Muscle layer of colon (tissue), 2 donors: ENCODE results near the gene RASSF6.
"Not testable (repeated sequence)": the region's sequence is repeated elsewhere in the genome, so short reads cannot be mapped to it uniquely, and the experiment has no call there.

ENCODE experiments used
- H3K27ac ChIP-seq: one replicate; pipeline ENCODE4 v1.7.0; 2013; ENCODE audit warnings: low read depth, mild to moderate bottlenecking, low read length, moderate library complexity
- H3K27me3 ChIP-seq, 2 donors: one replicate each; pipeline ENCODE4 v1.7.0; 2013; ENCODE audit warnings: low read length in 2 of 2, mild to moderate bottlenecking in 2 of 2; ENCODE audit not compliant: insufficient read depth in 2 of 2, control insufficient read depth in 1 of 2
- H3K36me3 ChIP-seq: one replicate; pipeline ENCODE4 v1.7.0; 2013; ENCODE audit warnings: mild to moderate bottlenecking, low read length; ENCODE audit not compliant: insufficient read depth
- H3K4me1 ChIP-seq: one replicate; pipeline ENCODE4 v1.7.0; 2013; ENCODE audit warnings: mild to moderate bottlenecking, low read length; ENCODE audit not compliant: insufficient read depth
- H3K4me3 ChIP-seq, 2 donors: one replicate each; pipeline ENCODE4 v1.7.0; 2013; ENCODE audit warnings: low read length in 2 of 2, low read depth in 1 of 2, mild to moderate bottlenecking in 1 of 2, moderate library complexity in 1 of 2
- H3K9ac ChIP-seq: one replicate; pipeline ENCODE4 v1.7.0; 2013; ENCODE audit warnings: low read length
- H3K9me3 ChIP-seq: one replicate; pipeline ENCODE4 v1.7.0; 2013; ENCODE audit warnings: mild to moderate bottlenecking, low read length
- donor health status: abdominal sarcoma.
- donor health status: Adenocarcinoma of cecum.

Gene RASSF6

DNA sequence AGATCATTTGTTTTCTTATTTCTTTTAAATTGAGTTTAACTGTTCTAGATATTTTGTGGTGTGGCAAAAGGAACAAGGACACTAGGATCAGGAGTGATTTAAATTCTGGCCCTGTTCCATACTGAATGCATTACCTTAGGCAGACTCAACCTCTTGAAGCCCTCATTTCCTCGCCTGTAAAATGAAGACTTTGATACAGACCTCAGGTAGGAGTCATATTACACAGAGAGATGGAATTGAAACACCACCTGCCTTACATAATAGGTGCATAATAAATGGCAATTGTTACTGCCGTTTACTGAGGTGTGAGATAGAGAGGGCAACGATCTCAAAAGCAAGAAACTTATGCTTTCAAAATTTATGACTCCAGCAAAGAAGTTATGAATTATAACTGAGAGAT is 28.2 kb upstream of the RASSF6 start:
- Histone ChIP-seq H3K9ac (no peak overlapping the region), H3K9me3 (no peaks in the 10 kb centered on the region), H3K4me3 (no peak overlapping the region), H3K36me3 (no peaks in the 10 kb centered on the region), H3K4me1 (no peaks in the 10 kb centered on the region), H3K27me3 (no peaks in the 10 kb centered on the region), H3K27ac (no peak overlapping the region)

- Histone ChIP-seq H3K27me3 (no peaks in the 10 kb centered on the region), H3K9me3 (no peaks in the 10 kb centered on the region), H3K4me1 (no peaks in the 10 kb centered on the region), H3K9ac (no peak overlapping the region), H3K27ac (no peak overlapping the region), H3K36me3 (no peaks in the 10 kb centered on the region), H3K4me3 (no peak overlapping the region)
Observed at GRCh38 chr4:73646117-73646516, 25.9 kb upstream of the RASSF6 start.

DNA sequence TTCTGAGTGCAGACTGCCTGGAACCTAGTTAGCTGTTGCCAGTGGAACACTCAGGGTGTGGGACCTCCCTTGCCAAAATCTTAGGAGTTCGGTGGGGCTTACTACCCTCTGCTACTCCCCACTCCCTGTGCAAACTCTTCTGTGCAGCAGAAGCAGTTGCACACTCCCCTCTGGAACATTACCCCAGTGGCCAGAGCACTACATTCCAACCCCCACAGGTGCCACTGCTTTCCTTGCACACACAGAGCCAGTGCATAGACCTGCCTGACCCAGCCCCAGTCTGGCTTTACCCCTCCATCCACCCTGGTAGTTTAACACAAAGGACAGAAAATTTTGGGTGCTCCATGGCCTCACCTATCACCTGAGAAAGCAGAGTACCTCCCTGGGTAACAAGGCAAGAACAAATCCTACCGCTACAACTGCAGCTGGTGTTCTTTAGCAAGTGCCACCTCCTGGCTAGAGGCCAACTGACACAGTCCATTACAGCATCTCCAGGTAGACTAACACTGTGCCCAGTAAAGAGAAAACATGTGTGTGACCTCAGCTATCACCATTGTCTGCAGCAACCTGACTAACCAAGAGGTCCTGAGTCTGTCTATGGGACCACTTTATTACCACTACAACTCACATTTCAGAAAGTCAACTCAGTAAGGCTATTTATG is 11.5 kb upstream of the RASSF6 start:
- Histone ChIP-seq H3K27ac (no peak overlapping the region), H3K9me3 (no peaks in the 10 kb centered on the region), H3K27me3 (no peaks in the 10 kb centered on the region), H3K36me3 (no peaks in the 10 kb centered on the region), H3K4me3 (no peak overlapping the region), H3K4me1 (no peaks in the 10 kb centered on the region), H3K9ac (no peak overlapping the region)

- not testable (repeated sequence) for H3K9me3 ChIP-seq, H3K4me1 ChIP-seq, H3K36me3 ChIP-seq, H3K9ac ChIP-seq, H3K4me3 ChIP-seq, H3K27me3 ChIP-seq, H3K27ac ChIP-seq
Observed at GRCh38 chr4:73628834-73629233, 8.6 kb upstream of the RASSF6 start.

- Histone ChIP-seq H3K4me3 (no peak overlapping the region), H3K27ac (no peak overlapping the region), H3K36me3 (no peaks in the 10 kb centered on the region), H3K9ac (no peak overlapping the region), H3K27me3 (no peaks in the 10 kb centered on the region), H3K4me1 (no peaks in the 10 kb centered on the region), H3K9me3 (no peaks in the 10 kb centered on the region)
Observed at GRCh38 chr4:73621357-73621756, 1.1 kb upstream of the RASSF6 start.

GRCh38 chr4:73619346-73619745 is 890 bp downstream of the RASSF6 start:
- Histone ChIP-seq H3K9ac (no peak overlapping the region), H3K36me3 (no peaks in the 10 kb centered on the region), H3K27me3 (no peaks in the 10 kb centered on the region), H3K9me3 (no peaks in the 10 kb centered on the region), H3K4me1 (no peaks in the 10 kb centered on the region), H3K27ac (no peak overlapping the region), H3K4me3 (no peak overlapping the region)

DNA sequence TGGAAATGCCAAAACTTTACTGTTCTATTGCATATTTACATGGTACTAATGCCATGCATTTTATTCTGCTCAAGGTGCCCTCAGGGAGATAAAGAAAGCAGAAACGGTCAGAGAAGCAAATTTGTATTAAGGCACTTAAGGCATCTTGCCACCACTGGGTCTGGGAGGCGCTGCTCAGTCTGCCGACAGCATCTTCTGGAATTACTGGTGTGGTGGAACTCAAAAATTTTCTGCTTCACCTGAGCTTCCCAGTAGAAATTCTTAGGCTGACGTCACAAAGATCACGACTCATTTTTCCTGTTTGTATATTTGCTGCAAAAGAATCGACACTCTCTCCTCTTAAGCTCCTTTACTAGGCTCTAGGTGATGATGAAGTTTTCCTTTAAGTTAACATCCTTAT is 3.0 kb downstream of the RASSF6 start:
- Histone ChIP-seq H3K4me1 (no peaks in the 10 kb centered on the region), H3K4me3 (no peak overlapping the region), H3K27me3 (no peaks in the 10 kb centered on the region), H3K36me3 (no peaks in the 10 kb centered on the region), H3K9ac (no peak overlapping the region), H3K9me3 (no peaks in the 10 kb centered on the region), H3K27ac (no peak overlapping the region)

GRCh38 chr4:73615613-73616012 is 4.6 kb downstream of the RASSF6 start:
- Histone ChIP-seq H3K4me3 (no peak overlapping the region), H3K9ac (no peak overlapping the region), H3K9me3 (no peaks in the 10 kb centered on the region), H3K4me1 (no peaks in the 10 kb centered on the region), H3K27me3 (no peaks in the 10 kb centered on the region), H3K27ac (no peak overlapping the region), H3K36me3 (no peaks in the 10 kb centered on the region)

- H3K27me3 ChIP-seq, result no peaks in the 10 kb centered on the region
Observed at GRCh38 chr4:73614311-73614867, 5.8 kb downstream of the RASSF6 start.

GRCh38 chr4:73613130-73613529 is 7.1 kb downstream of the RASSF6 start:
- no peaks in the 10 kb centered on the region for H3K9me3 ChIP-seq
- no peaks in the 10 kb centered on the region for H3K27me3 ChIP-seq
- no peak overlapping the region for H3K9ac ChIP-seq
- no peak overlapping the region for H3K27ac ChIP-seq
- no peaks in the 10 kb centered on the region for H3K36me3 ChIP-seq
- no peak overlapping the region for H3K4me3 ChIP-seq
- peaks cover 20% of the 10 kb centered on the region for H3K4me1 ChIP-seq

More at GRCh38 chr4:73614311-73614867, 5.8 kb downstream of the RASSF6 start:
- Histone ChIP-seq H3K27ac (no peak overlapping the region), H3K4me3 (no peak overlapping the region), H3K36me3 (no peaks in the 10 kb centered on the region), H3K4me1 (peaks cover 12% of the 10 kb centered on the region), H3K9me3 (no peaks in the 10 kb centered on the region), H3K9ac (no peak overlapping the region)

- H3K27me3 ChIP-seq, result no peaks in the 10 kb centered on the region
- no peaks in the 10 kb centered on the region for H3K9me3 ChIP-seq
- H3K9ac ChIP-seq, result no peak overlapping the region
- peaks cover 20% of the 10 kb centered on the region for H3K4me1 ChIP-seq
- no peaks in the 10 kb centered on the region for H3K36me3 ChIP-seq
- no peak overlapping the region for H3K4me3 ChIP-seq
- no peak overlapping the region for H3K27ac ChIP-seq
Observed at GRCh38 chr4:73612032-73612431, 8.2 kb downstream of the RASSF6 start.

- Histone ChIP-seq H3K27me3 (no peaks in the 10 kb centered on the region), H3K27ac (no peak overlapping the region), H3K4me3 (no peak overlapping the region), H3K9ac (no peak overlapping the region), H3K4me1 (peaks cover 20% of the 10 kb centered on the region), H3K36me3 (no peaks in the 10 kb centered on the region), H3K9me3 (no peaks in the 10 kb centered on the region)
Observed at GRCh38 chr4:73609706-73610105, 10.5 kb downstream of the RASSF6 start.
